Nephron (organoid): ENCODE data around the gene IPPK.

ENCODE experiments used
- H3K27ac Mint-ChIP-seq, 3 experiments: 2 replicates each; pipeline ENCODE4 v1.8.0; 2020; ENCODE audit warnings: mixed read lengths in 3 of 3, mild to moderate bottlenecking in 2 of 3, moderate library complexity in 1 of 3
- H3K27me3 Mint-ChIP-seq: 2 replicates; pipeline ENCODE4 v1.8.0; 2021; ENCODE audit warnings: low read depth, mild to moderate bottlenecking, moderate library complexity, mixed read lengths
- H3K36me3 Mint-ChIP-seq: 2 replicates; pipeline ENCODE4 v1.8.0; 2020; ENCODE audit warnings: low read depth, mixed read lengths
- H3K4me1 Mint-ChIP-seq: 2 replicates; pipeline ENCODE4 v1.8.0; 2020; ENCODE audit warnings: mixed read lengths
- H3K4me3 Mint-ChIP-seq, 3 experiments: 2 replicates each; pipeline ENCODE4 v1.8.0; 2020; ENCODE audit warnings: mild to moderate bottlenecking in 3 of 3, mixed read lengths in 3 of 3, moderate library complexity in 2 of 3
- H3K9me3 Mint-ChIP-seq: 2 replicates; pipeline ENCODE4 v1.8.0; 2020; ENCODE audit warnings: mixed read lengths
- TF ChIP-seq, protein P1 (sequence below), 3 experiments: fragments of 200-600 bp; sonication (generic); IDR thresholded peaks; one replicate each; pipeline ENCODE4 v1.5.0; 2021; ENCODE audit warnings: antibody characterized with exemption in 3 of 3; ENCODE audit not compliant: unreplicated experiment in 3 of 3

Gene IPPK

DNA sequence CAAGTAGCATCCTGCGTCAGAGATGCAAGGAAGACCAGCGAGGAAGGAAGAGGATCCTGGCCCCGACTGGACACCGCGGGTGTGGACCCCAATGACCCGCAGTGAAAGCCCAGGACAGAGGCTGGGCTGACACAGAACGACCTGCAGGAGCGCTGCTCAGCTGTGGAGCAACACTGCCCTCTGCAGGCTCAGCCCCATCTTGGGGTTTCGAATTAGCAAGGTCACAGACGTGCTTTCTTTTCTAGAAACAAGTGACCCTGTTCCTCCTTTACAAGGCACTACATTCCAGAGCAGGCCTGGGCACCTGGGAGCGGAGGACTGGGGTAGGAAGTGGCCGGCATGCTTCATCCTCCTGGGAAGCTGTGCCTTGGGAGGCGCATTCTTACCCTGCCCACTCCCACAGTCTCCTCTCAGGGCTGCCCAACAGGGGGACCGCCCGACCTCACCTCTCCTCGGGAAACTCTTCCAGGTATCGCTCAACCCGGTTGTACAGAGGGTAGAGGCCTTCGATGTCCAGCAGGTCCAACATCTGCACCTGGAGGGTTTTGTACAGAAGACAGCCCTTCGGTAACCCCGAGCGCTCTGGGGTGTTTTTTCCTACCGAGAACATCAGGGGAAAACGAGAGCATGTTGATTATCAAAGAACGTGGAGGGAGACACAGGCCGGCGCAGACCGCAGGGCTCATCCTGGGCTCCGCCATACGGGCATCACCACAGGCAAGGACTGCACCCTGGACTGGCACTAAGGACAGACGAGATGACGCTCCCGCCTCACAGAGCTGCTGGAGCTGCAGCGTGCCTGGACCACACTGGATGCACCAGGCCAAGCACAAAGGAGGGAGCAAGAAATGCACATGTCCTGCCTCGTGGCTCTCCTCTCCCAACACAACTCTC is 35.0 kb downstream of the IPPK start:
- Mint-ChIP-seq H3K4me1 (peaks cover 10% of the 10 kb centered on the region), H3K4me3 (no peak overlapping the region), H3K36me3 (peaks cover 33% of the 10 kb centered on the region), H3K27me3 (no peaks in the 10 kb centered on the region), H3K9me3 (no peaks in the 10 kb centered on the region), H3K27ac (peak overlapping the region; percentile 24 to 94 (median 85))
- TF ChIP-seq, protein P1, sequence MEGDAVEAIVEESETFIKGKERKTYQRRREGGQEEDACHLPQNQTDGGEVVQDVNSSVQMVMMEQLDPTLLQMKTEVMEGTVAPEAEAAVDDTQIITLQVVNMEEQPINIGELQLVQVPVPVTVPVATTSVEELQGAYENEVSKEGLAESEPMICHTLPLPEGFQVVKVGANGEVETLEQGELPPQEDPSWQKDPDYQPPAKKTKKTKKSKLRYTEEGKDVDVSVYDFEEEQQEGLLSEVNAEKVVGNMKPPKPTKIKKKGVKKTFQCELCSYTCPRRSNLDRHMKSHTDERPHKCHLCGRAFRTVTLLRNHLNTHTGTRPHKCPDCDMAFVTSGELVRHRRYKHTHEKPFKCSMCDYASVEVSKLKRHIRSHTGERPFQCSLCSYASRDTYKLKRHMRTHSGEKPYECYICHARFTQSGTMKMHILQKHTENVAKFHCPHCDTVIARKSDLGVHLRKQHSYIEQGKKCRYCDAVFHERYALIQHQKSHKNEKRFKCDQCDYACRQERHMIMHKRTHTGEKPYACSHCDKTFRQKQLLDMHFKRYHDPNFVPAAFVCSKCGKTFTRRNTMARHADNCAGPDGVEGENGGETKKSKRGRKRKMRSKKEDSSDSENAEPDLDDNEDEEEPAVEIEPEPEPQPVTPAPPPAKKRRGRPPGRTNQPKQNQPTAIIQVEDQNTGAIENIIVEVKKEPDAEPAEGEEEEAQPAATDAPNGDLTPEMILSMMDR (IDR thresholded peaks at IDR 0.05; ENCODE audit: unreplicated experiment in 3 of 3): peak; percentile 90 to 95 (median 90)

DNA sequence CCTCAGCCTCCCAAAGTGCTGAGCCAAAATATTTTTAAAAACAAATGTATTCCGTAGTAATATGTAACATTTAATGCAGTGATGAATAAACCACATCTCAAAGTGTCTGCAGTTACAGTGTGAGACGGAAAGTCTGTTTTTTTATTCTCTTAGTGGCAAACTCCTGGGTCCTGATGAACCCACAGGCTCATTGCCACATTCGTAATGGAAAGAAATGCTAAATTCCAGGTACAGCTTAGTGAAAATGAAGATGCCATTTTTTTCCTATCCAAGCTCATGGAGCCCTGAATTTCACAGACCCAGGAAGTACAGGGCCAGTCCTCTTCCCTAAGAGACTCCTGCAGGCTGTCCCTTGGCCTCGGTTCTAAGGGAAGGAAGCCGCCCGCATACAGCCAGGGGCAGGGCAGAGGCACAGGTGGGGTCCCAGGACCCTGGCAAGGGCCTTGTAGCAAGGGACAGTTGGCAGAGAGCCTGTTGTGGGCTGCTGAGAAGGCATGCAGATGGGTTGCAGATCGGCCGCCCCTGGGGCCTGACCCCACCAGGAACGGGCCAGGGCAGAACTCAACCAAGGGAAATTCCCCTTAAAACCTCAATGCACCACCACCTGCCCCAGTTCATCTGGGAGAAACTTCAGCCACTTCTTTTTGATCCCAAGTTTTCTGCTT is 36.2 kb downstream of the IPPK start:
- H3K27ac Mint-ChIP-seq: no peak overlapping the region
- H3K4me3 Mint-ChIP-seq: no peak overlapping the region
- H3K9me3 Mint-ChIP-seq: peaks cover 2% of the 10 kb centered on the region
- peaks cover 10% of the 10 kb centered on the region for H3K4me1 Mint-ChIP-seq
- TF ChIP-seq, protein P1 (IDR thresholded peaks at IDR 0.05; ENCODE audit: unreplicated experiment in 3 of 3): no peak
- no peaks in the 10 kb centered on the region for H3K27me3 Mint-ChIP-seq
- peaks cover 40% of the 10 kb centered on the region for H3K36me3 Mint-ChIP-seq

DNA sequence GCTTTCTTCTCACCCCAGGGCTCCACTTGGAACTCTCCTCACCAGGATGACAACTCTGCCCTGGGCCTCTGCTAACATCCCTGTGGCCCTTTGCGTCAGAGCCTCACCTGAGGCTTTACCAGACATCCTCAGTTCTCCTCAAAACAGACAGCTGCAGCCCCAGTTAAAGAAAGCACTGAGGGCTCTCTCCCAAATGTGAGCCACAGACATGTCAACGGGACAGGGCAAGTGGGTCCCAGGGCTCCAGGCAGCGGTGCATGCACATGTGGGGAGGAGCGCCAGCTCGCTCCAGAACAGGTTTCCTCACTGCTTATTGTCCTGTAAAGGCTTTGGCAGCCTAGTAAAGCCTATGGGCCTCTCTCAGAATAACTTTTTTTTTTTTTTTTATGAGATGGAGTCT is 37.3 kb downstream of the IPPK start:
- TF ChIP-seq, protein P1 (IDR thresholded peaks at IDR 0.05; ENCODE audit: unreplicated experiment in 3 of 3): no peak
- no peaks in the 10 kb centered on the region for H3K27me3 Mint-ChIP-seq

DNA sequence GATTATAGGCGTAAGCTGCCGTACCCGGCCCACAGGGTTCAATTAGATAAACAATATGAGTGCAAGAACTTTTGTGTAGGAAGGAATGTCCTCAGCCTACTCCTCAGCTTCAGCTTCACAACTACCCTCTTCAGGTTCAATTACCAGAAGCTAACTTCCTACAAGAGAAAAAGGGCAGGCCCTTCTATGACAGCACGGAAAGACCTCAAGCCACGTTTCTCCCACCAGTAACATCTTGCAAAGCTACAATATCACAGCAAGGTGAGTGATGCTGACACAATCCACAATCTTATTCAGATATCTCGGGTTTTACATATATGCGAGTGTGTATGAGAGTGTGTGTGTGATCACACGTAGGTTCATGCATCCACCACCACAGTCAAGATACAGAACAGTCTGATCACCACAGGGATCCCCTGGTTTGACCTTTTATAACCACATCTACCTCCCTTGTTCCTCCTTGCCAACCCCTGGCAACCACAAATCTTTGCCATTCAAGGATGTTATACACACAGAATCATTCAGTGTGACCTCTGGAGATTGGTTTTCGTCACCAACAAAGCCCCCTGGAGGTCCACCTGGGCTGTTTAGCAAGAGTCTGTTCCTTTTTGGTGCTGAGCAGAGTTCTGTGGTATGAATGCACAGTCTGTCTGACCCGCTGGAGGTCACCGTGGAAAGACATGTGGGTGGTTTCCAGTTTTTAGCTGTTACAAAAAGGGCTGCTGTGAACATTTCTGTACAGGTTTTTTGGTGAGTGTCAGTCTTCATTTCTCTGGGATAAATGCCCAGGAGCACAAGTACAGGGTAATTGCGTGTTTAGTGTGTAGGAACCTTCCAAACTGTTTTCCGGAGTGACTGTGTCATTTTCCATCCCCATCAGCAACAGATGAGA is 38.2 kb downstream of the IPPK start:
- Mint-ChIP-seq H3K4me3 (no peak overlapping the region), H3K36me3 (peaks cover 54% of the 10 kb centered on the region), H3K9me3 (peaks cover 5% of the 10 kb centered on the region), H3K27me3 (no peaks in the 10 kb centered on the region), H3K27ac (no peak overlapping the region), H3K4me1 (peaks cover 10% of the 10 kb centered on the region)
- TF ChIP-seq, protein P1 (IDR thresholded peaks at IDR 0.05; ENCODE audit: unreplicated experiment in 3 of 3): no peak

More for the DNA sequence above, 37.3 kb downstream of the IPPK start:
- H3K4me3 Mint-ChIP-seq: no peak overlapping the region
- peaks cover 44% of the 10 kb centered on the region for H3K36me3 Mint-ChIP-seq
- H3K4me1 Mint-ChIP-seq: peaks cover 10% of the 10 kb centered on the region
- no peak overlapping the region for H3K27ac Mint-ChIP-seq
- peaks cover 5% of the 10 kb centered on the region for H3K9me3 Mint-ChIP-seq

DNA sequence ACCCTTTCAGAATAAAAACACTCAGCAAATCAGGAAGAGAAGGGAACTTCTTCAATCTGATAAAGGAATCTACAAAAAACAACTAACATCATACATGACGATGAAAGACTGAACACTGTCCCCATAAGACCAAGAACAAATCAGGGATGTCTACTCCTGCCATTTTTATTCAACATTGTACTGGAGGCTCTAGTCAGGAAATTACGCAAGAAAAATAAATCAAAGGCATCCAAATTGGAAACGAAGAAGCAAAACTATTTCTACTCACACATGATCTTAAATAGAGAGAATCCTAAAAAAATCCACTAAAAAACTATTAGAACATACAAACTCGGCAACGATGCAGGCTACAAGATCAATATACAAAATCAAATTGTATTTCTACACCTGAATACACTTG is 42.3 kb downstream of the IPPK start:
- Mint-ChIP-seq H3K4me1 (peaks cover 5% of the 10 kb centered on the region), H3K4me3 (no peak overlapping the region), H3K27ac (no peak overlapping the region), H3K27me3 (no peaks in the 10 kb centered on the region), H3K9me3 (peaks cover 10% of the 10 kb centered on the region), H3K36me3 (peaks cover 70% of the 10 kb centered on the region)
- TF ChIP-seq, protein P1 (IDR thresholded peaks at IDR 0.05; ENCODE audit: unreplicated experiment in 3 of 3): no peak
